Loucy (cell line): ENCODE data around the gene TP53INP2.

Experiments used
- H2AFZ ChIP-seq: fragments of 200-600 bp; sonication (generic); 2 replicates; pipeline ENCODE4 v1.6.0; 2016; ENCODE audit warnings: antibody characterized with exemption, mild to moderate bottlenecking, low read length, moderate library complexity
- H3F3A ChIP-seq: fragments of 200-600 bp; 2 replicates; pipeline ENCODE4 v1.6.0; 2016; ENCODE audit warnings: antibody characterized with exemption, low read depth, mild to moderate bottlenecking
- H3K27me3 ChIP-seq: fragments of 200-600 bp; sonication (generic); 2 replicates; pipeline ENCODE4 v1.6.1; 2014; ENCODE audit warnings: low read length, mild to moderate bottlenecking; ENCODE audit not compliant: insufficient read depth, poor library complexity, severe bottlenecking
- H3K36me3 ChIP-seq: fragments of 200-600 bp; sonication (generic); 2 replicates; pipeline ENCODE4 v1.6.1; 2016; ENCODE audit warnings: low read length; ENCODE audit not compliant: insufficient read depth
- H3K4me1 ChIP-seq: fragments of 200-600 bp; sonication (generic); 2 replicates; pipeline ENCODE4 v1.5.1; 2014; ENCODE audit warnings: low read length, mild to moderate bottlenecking; ENCODE audit not compliant: insufficient read depth, poor library complexity, severe bottlenecking
- H3K4me2 ChIP-seq: fragments of 200-600 bp; sonication (generic); 2 replicates; pipeline ENCODE4 v1.6.0; 2014; ENCODE audit warnings: antibody characterized with exemption, low read length, low read depth, mild to moderate bottlenecking; ENCODE audit not compliant: poor library complexity, severe bottlenecking
- H3K4me3 ChIP-seq: fragments of 200-600 bp; sonication (generic); 2 replicates; pipeline ENCODE4 v1.5.1; 2014; ENCODE audit warnings: low read length, mild to moderate bottlenecking, mixed read lengths; ENCODE audit not compliant: poor library complexity, severe bottlenecking
- H3K79me2 ChIP-seq: fragments of 200-600 bp; sonication (generic); 2 replicates; pipeline ENCODE4 v1.6.1; 2014; ENCODE audit warnings: low read length; ENCODE audit not compliant: insufficient read depth
- H3K9ac ChIP-seq: fragments of 200-600 bp; sonication (generic); 2 replicates; pipeline ENCODE4 v1.6.0; 2014; ENCODE audit warnings: mild to moderate bottlenecking, low read depth, low read length, moderate library complexity; ENCODE audit not compliant: poor library complexity, severe bottlenecking
- H3K9me2 ChIP-seq: fragments of 200-600 bp; sonication (generic); replicated peaks from 2 replicates; pipeline ENCODE4 v1.6.1; 2016; ENCODE audit warnings: low read depth, low read length, mixed read lengths
- H3K9me3 ChIP-seq: fragments of 200-600 bp; sonication (generic); 2 replicates; pipeline ENCODE4 v1.6.1; 2014; ENCODE audit warnings: mild to moderate bottlenecking, antibody characterized with exemption, low read length, low read depth; ENCODE audit not compliant: insufficient read depth
- H4K20me1 ChIP-seq: fragments of 200-600 bp; sonication (generic); 2 replicates; pipeline ENCODE4 v1.6.0; 2014; ENCODE audit warnings: antibody characterized with exemption, low read length, mild to moderate bottlenecking; ENCODE audit not compliant: insufficient read depth, poor library complexity, severe bottlenecking
- CTCF ChIP-seq: fragments of 200-600 bp; sonication (generic); conservative IDR thresholded peaks from 2 replicates; pipeline ENCODE4 v1.5.1; 2014; ENCODE audit warnings: mild to moderate bottlenecking, antibody characterized with exemption, low read length
- EZH2phosphoT487 ChIP-seq: fragments of 200-600 bp; IDR thresholded peaks from 2 replicates; pipeline ENCODE4 v1.6.1; 2018; ENCODE audit warnings: antibody characterized with exemption, mild to moderate bottlenecking, moderate library complexity, borderline replicate concordance

Gene TP53INP2

GRCh38 chr20:34710861-34711574, 6.9 kb downstream of the TP53INP2 start:
- H3K4me1 ChIP-seq, result peaks cover 27% of the 10 kb centered on the region
- no peak for TF ChIP-seq EZH2phosphoT487
- no peak for TF ChIP-seq CTCF
- H3F3A ChIP-seq, result no peaks in the 10 kb centered on the region
- H3K9me3 ChIP-seq, result no peaks in the 10 kb centered on the region
- no peaks in the 10 kb centered on the region for H3K27me3 ChIP-seq
- H3K9ac ChIP-seq, result no peak overlapping the region
- H2AFZ ChIP-seq, result no peak overlapping the region
- peak overlapping the region; percentile 91 for H3K4me2 ChIP-seq
- H3K36me3 ChIP-seq, result peaks cover 4% of the 10 kb centered on the region; the same call in 1 of the 2 replicates
- H3K9me2 ChIP-seq, result no peaks in the 10 kb centered on the region
- no peak overlapping the region for H3K4me3 ChIP-seq
- H4K20me1 ChIP-seq, result no peaks in the 10 kb centered on the region
- no peaks in the 10 kb centered on the region for H3K79me2 ChIP-seq

- no peak overlapping the region for H3K4me2 ChIP-seq
- no peaks in the 10 kb centered on the region for H3F3A ChIP-seq
- H4K20me1 ChIP-seq, result no peaks in the 10 kb centered on the region
- H3K4me1 ChIP-seq, result peaks cover 18% of the 10 kb centered on the region
- H3K9ac ChIP-seq, result no peak overlapping the region
- H3K36me3 ChIP-seq, result peaks cover 4% of the 10 kb centered on the region; the same call in 1 of the 2 replicates
- no peak overlapping the region for H2AFZ ChIP-seq
- H3K79me2 ChIP-seq, result no peaks in the 10 kb centered on the region
- H3K9me2 ChIP-seq, result no peaks in the 10 kb centered on the region
- H3K9me3 ChIP-seq, result no peaks in the 10 kb centered on the region
- no peaks in the 10 kb centered on the region for H3K27me3 ChIP-seq
- no peak overlapping the region for H3K4me3 ChIP-seq
- TF ChIP-seq CTCF (no peak), EZH2phosphoT487 (no peak)
Measured at GRCh38 chr20:34711813-34712430, 7.8 kb downstream of the TP53INP2 start.

- Histone ChIP-seq H4K20me1 (no peaks in the 10 kb centered on the region), H3F3A (no peaks in the 10 kb centered on the region), H3K9me2 (no peaks in the 10 kb centered on the region), H3K4me1 (peaks cover 10% of the 10 kb centered on the region), H3K36me3 (peaks cover 4% of the 10 kb centered on the region; the same call in 1 of the 2 replicates), H3K9ac (no peak overlapping the region), H2AFZ (no peak overlapping the region), H3K4me2 (no peak overlapping the region), H3K4me3 (no peak overlapping the region), H3K79me2 (no peaks in the 10 kb centered on the region), H3K27me3 (no peaks in the 10 kb centered on the region), H3K9me3 (no peaks in the 10 kb centered on the region)
- TF ChIP-seq EZH2phosphoT487 (no peak), CTCF (no peak)
Measured at GRCh38 chr20:34712525-34713192, 8.5 kb downstream of the TP53INP2 start.
